LNCAP (cell line): ENCODE data around the gene ANO5.

Experiments
- CTCF ChIP-seq: fragments of 450-650 bp; IDR thresholded peaks from 2 replicates; pipeline ENCODE4 v1.5.1; 2017; ENCODE audit warnings: mild to moderate bottlenecking

Gene ANO5

GRCh38 chr11:22304337-22304961, 111.6 kb downstream of the ANO5 start:
- TF ChIP-seq CTCF, result peak; percentile 66

- TF ChIP-seq CTCF, result no peak
These were observed 124.8 kb downstream of the ANO5 start for GRCh38 chr11:22317656-22318055.

GRCh38 chr11:22331771-22332170, 138.9 kb downstream of the ANO5 start:
- TF ChIP-seq CTCF, result peak; percentile 58
